HepG2 (cell line): ENCODE results near the gene ZNF302. TPM values are rescaled to one million over a fixed set of nuclear protein-coding genes. Genes with fewer than 3 reads are reported as not detected.

Experiments
- ATAC-seq: fragments of 200-7000 bp; cut with Tn5 transposase; 3 replicates; pipeline ENCODE4 v1.9.1; 2020; ENCODE audit warnings: mild to moderate bottlenecking, moderate library complexity
- BruUV-seq: library from RNA; stranded (reverse); fragments of 400-500 nt; replicated peaks from 2 replicates; lab custom pipeline; 2021; lab: Mats Ljungman, UMichigan
- CTCF ChIA-PET: fragments of 300-600 bp; formaldehyde crosslinking; extraction: SDS; loops from one replicate; lab custom pipeline; 2021; ENCODE audit warnings: low total read pairs, inconsistent platforms, low intra/inter-chr PET ratio; lab: Yijun Ruan, JAX
- POLR2A ChIA-PET: fragments of 350-600 bp; sonication (Branson Sonifier 250); formaldehyde crosslinking; loops from one replicate; lab custom pipeline; 2020; ENCODE audit warnings: antibody characterized with exemption, inconsistent platforms; lab: Yijun Ruan, JAX
- DNase-seq: peaks from one replicate; pipeline ENCODE4 v3.0.0-alpha.2; 2015; ENCODE audit warnings: low spot score
- FAIRE-seq: peaks from 3 replicates; lab custom pipeline; 2011; peaks lifted over from hg19 to GRCh38; lab: Jason Lieb, UNC
- H2AFZ ChIP-seq: one replicate; pipeline ENCODE4 v1.6.1; 2011; ENCODE audit warnings: low read length, inconsistent platforms
- H3K27ac ChIP-seq: fragments of 300-600 bp; 3 replicates; pipeline ENCODE4 v1.8.0; 2011; ENCODE audit warnings: mixed run types, mild to moderate bottlenecking, mixed read lengths, low read length, inconsistent platforms; ENCODE audit not compliant: insufficient read depth; ENCODE audit errors: extremely low read length
- H3K27me3 ChIP-seq, 2 experiments: fragments of 200-600 bp in 1 of 2; 2 replicates in 1 of 2; 3 replicates in 1 of 2; pipeline versions ENCODE4 v1.6.0 to v1.8.0; 2011; ENCODE audit warnings: low read length in 2 of 2, mild to moderate bottlenecking in 2 of 2, moderate library complexity in 2 of 2, inconsistent platforms in 1 of 2; ENCODE audit not compliant: insufficient read depth in 2 of 2, control insufficient read depth in 1 of 2
- H3K36me3 ChIP-seq, 2 experiments: fragments of 200-600 bp in 1 of 2; replicated peaks in 1 of 2; 2 replicates in 1 of 2; 3 replicates in 1 of 2; pipeline versions ENCODE4 v1.5.1 to v1.8.0; 2011; ENCODE audit warnings: low read length in 2 of 2, inconsistent platforms in 1 of 2; ENCODE audit not compliant: insufficient read depth in 2 of 2, control insufficient read depth in 1 of 2
- H3K4me1 ChIP-seq: 2 replicates; pipeline ENCODE4 v1.5.1; 2012; ENCODE audit warnings: low read length, inconsistent platforms; ENCODE audit not compliant: insufficient read depth
- H3K4me2 ChIP-seq: 2 replicates; pipeline ENCODE4 v1.6.0; 2011; ENCODE audit warnings: low read depth, low read length, inconsistent platforms
- H3K4me3 ChIP-seq, 3 experiments: fragments of 200-600 bp in 1 of 3; sonication (generic), shearing (Covaris generic) in 1 of 3; replicated peaks in 1 of 3; 2 replicates each; pipeline ENCODE4 v1.5.1; 2011 to 2016; ENCODE audit warnings: low read length in 3 of 3, inconsistent platforms in 2 of 3, low read depth in 2 of 3, mild to moderate bottlenecking in 2 of 3, control low read depth in 1 of 3, mixed read lengths in 1 of 3; ENCODE audit not compliant: insufficient read depth in 1 of 3
- H3K79me2 ChIP-seq: one replicate; pipeline ENCODE4 v1.6.1; 2011; ENCODE audit warnings: low read length, inconsistent platforms; ENCODE audit not compliant: insufficient read depth
- H3K9ac ChIP-seq: 2 replicates; pipeline ENCODE4 v1.6.0; 2011; ENCODE audit warnings: mild to moderate bottlenecking, low read depth, low read length, inconsistent platforms; ENCODE audit not compliant: insufficient read depth
- H3K9me3 ChIP-seq: 2 replicates; pipeline ENCODE4 v1.5.1; 2012; ENCODE audit warnings: mild to moderate bottlenecking, low read length
- H4K20me1 ChIP-seq: 2 replicates; pipeline ENCODE4 v1.6.0; 2011; ENCODE audit warnings: inconsistent platforms, mild to moderate bottlenecking, low read length, moderate library complexity; ENCODE audit not compliant: insufficient read depth
- ARNTL ChIP-seq: sonication (generic); formaldehyde crosslinking; IDR thresholded peaks from 2 replicates; pipeline ENCODE4 v1.4.0; 2020; ENCODE audit warnings: mild to moderate bottlenecking, missing genetic modification reagents
- ASH2L ChIP-seq: fragments of 300-600, 200-600 bp; sonication (generic); IDR thresholded peaks from 2 replicates; pipeline ENCODE4 v1.7.0; 2017; ENCODE audit warnings: low read depth, mild to moderate bottlenecking, moderate library complexity, mixed read lengths, low read length; ENCODE audit not compliant: insufficient read length
- BORCS8-MEF2B ChIP-seq: sonication (generic); formaldehyde crosslinking; IDR thresholded peaks from 2 replicates; pipeline ENCODE4 v1.8.0; 2022; ENCODE audit warnings: mild to moderate bottlenecking, missing genetic modification reagents
- ELF4 ChIP-seq: sonication (generic); formaldehyde crosslinking; IDR thresholded peaks from 2 replicates; pipeline ENCODE4 v1.5.0; 2020; ENCODE audit warnings: missing genetic modification reagents, mild to moderate bottlenecking, moderate library complexity, borderline replicate concordance
- SIX1 ChIP-seq: sonication (generic); formaldehyde crosslinking; IDR thresholded peaks from 2 replicates; pipeline ENCODE4 v1.4.0; 2020; ENCODE audit warnings: missing genetic modification reagents, borderline replicate concordance
- SNAI1 ChIP-seq: sonication (generic); formaldehyde crosslinking; IDR thresholded peaks from 2 replicates; pipeline ENCODE4 v1.5.0; 2020; ENCODE audit warnings: mild to moderate bottlenecking, missing genetic modification reagents, borderline replicate concordance
- SP140L ChIP-seq: sonication (generic); formaldehyde crosslinking; IDR thresholded peaks from 2 replicates; pipeline ENCODE4 v1.4.0; 2020; ENCODE audit warnings: missing genetic modification reagents, borderline replicate concordance
- TOE1 ChIP-seq: sonication (generic); formaldehyde crosslinking; IDR thresholded peaks from 2 replicates; pipeline ENCODE4 v1.4.0; 2020; ENCODE audit warnings: mild to moderate bottlenecking, missing genetic modification reagents
- ZNF510 ChIP-seq: sonication (generic); formaldehyde crosslinking; IDR thresholded peaks from 2 replicates; pipeline ENCODE4 v1.4.0; 2020; ENCODE audit warnings: low read depth, mild to moderate bottlenecking, missing genetic modification reagents
- ZNF737 ChIP-seq: sonication (generic); formaldehyde crosslinking; IDR thresholded peaks from 2 replicates; pipeline ENCODE4 v1.5.0; 2020; ENCODE audit warnings: missing genetic modification reagents, mild to moderate bottlenecking, borderline replicate concordance
- WGBS: methylation state at CpG from one replicate; pipeline ENCODE4 v1.1.6; 2017; ENCODE audit warnings: low lambda C conversion rate; 5-methylcytosine and 5-hydroxymethylcytosine counted together
- in situ Hi-C: cut with HindIII; loops from 2 replicates; pipeline ENCODE4 v1.10.0; 2017; ENCODE audit warnings: low pct_unique_long_range_greater_than_20kb; ENCODE audit not compliant: extremely low pct_ligation_motif_present
- intact Hi-C: fragments of 100-400 bp; cut with micrococcal nuclease; formaldehyde crosslinking; loops from one replicate; pipeline ENCODE4 v1.10.0; 2022; ENCODE audit not compliant: unreplicated experiment
- polyA plus RNA-seq, 8 experiments: library from polyadenylated mRNA; depleted of rRNA in 3 of 8; stranded (reverse) in 7 of 8; unstranded in 1 of 8; fragments of >200 nt; fragmentation: Illumina TruSeq in 4 of 8; extraction: Trizol in 4 of 8; gene quantifications; 2 replicates each; pipeline versions ENCODE4 v1.2.1 to v1.2.3, GENCODE V29; 2011 to 2016; ENCODE audit warnings: low read depth in 4 of 8, missing spikeins in 1 of 8, mixed read lengths in 1 of 8; ENCODE audit not compliant: insufficient read depth in 1 of 8
- total RNA-seq, 5 experiments: library from RNA; depleted of rRNA; stranded (reverse); fragments of >200 nt; fragmentation: Illumina TruSeq; extraction: Trizol; gene quantifications; 2 replicates each; pipeline ENCODE4 v1.2.3, GENCODE V29; 2016; ENCODE audit warnings: low read depth in 1 of 5
- TF ChIP-seq, protein P1 (sequence below): sonication (generic); formaldehyde crosslinking; IDR thresholded peaks from 2 replicates; pipeline ENCODE4 v1.8.1; 2023; ENCODE audit warnings: missing genetic modification reagents, inconsistent platforms, borderline replicate concordance

ZNF302 gene
- total and polyA plus RNA-seq, 2 of the 13 experiments (the other 11 are each of a cell fraction or from before 2014, with no cell fraction given) = not detected

DNA sequence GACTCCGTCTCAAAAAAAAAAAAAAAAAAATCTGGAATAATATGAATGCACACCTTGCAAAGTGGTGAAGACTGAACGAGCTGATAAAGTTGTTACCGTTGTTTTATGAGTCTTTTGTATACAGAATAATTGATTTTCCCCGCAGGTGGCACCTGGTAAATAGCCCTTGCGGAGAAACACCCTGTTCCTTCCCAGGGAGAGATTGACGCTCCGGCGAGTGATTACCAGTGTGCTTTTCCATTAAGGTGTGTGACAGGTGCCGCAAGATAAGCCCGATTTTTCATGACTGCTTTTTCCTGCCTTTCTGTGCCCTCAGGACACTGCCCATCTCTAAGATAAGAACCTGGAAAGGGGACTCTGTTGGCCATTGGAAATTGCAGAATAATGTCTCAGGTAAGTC is 943 bp downstream of the ZNF302 start:
- Histone ChIP-seq H3K4me1 (peaks cover 18% of the 10 kb centered on the region), H3K9me3 (0 out of 2 replicates have a peak, but pooled peaks cover 12% of the 10 kb centered on the region), H3K79me2 (no peaks in the 10 kb centered on the region), H2AFZ (no peak overlapping the region), H4K20me1 (no peaks in the 10 kb centered on the region), H3K27me3 (no peaks in the 10 kb centered on the region), H3K36me3 (no peaks in the 10 kb centered on the region), H3K4me3 (no peak overlapping the region), H3K4me2 (no peak overlapping the region), H3K27ac (no peak overlapping the region), H3K9ac (no peak overlapping the region)
- CTCF ChIA-PET = no interaction called here
- no peak for FAIRE-seq
- no peak for DNase-seq
- POLR2A ChIA-PET = no interaction called here
- WGBS = 67% methylated on average over 10 of the region's 10 CpGs
- in situ Hi-C loops (no loop called here), intact Hi-C loops (no loop called here)
- no peak for TF ChIP-seq TOE1
- TF ChIP-seq SIX1 = no peak
- TF ChIP-seq ELF4 = no peak
- no peak for TF ChIP-seq BORCS8-MEF2B
- TF ChIP-seq ASH2L = no peak
- no peak for TF ChIP-seq ZNF737 (CRISPR knock-in tag)
- no peak for TF ChIP-seq SNAI1 (CRISPR knock-in tag)
- TF ChIP-seq, protein P1, sequence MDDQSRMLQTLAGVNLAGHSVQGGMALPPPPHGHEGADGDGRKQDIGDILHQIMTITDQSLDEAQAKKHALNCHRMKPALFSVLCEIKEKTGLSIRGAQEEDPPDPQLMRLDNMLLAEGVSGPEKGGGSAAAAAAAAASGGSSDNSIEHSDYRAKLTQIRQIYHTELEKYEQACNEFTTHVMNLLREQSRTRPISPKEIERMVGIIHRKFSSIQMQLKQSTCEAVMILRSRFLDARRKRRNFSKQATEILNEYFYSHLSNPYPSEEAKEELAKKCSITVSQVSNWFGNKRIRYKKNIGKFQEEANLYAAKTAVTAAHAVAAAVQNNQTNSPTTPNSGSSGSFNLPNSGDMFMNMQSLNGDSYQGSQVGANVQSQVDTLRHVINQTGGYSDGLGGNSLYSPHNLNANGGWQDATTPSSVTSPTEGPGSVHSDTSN (CRISPR knock-in tag) = no peak
- no peak for TF ChIP-seq SP140L (CRISPR knock-in tag)
- no peak for TF ChIP-seq ZNF510 (CRISPR knock-in tag)
- no peak for TF ChIP-seq ARNTL (CRISPR knock-in tag)
- no TSS peak for BruUV-seq
- ATAC-seq = no peak
